GM19043 (cell line): Measurements from ENCODE around the gene CIITA.
A peak's percentile ranks its signal among the peaks of the same experiment; 100 is the strongest.

Source experiments
- ATAC-seq: cut with Tn5 transposase; IDR thresholded peaks from one replicate; pipeline ENCODE4 v1.9.1; 2021; ENCODE audit warnings: low read depth; ENCODE audit not compliant: unreplicated experiment

The CIITA gene

GRCh38 chr16:10978124-10978523 lies 101.1 kb downstream of the CIITA start:
- no peak for ATAC-seq

GRCh38 chr16:10978871-10979446 lies 102.0 kb downstream of the CIITA start:
- ATAC-seq, result no peak

DNA sequence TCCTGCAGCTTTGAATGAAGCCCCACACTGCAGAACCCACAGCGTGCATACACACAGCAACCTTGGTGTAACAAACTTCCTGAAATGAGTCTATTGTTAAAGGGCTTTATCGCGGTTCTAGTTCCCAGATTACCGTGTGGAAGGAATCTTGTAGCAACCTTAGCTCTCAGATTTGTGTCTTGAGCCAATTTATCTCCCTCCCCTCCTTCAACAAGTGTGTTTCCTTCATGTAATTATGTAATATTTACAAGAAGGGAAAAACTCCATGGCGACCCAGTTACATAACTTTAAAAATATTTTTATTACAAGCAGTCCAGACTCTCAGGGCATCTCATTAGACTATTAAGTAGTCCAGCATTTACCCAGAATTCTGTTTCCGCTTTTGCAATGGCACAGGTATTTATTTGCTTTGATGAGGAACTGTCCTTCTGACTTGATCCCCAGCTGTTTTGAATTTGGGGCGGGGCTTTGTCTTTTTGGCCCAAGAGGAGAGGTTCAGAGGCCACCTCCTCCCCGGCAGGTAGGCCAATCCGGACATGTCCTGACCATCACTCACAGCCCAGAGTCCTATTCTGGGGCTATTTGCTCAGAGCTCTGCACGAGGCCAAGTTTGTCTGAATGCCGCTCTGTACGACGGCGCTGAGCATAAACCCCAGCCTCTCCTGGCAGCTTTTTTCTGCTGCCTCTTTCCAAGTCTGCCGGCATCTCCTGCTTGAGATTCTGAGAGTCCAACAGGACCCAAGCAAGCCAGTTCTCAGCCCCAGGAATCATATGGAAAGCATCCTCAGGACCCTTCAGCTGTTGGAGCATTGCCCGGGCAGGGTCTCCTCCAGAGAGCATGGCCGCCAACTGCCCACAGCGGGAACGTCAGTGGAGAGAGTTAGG lies 103.0 kb downstream of the CIITA start:
- ATAC-seq, result no peak

- ATAC-seq, result no peak
Observed at GRCh38 chr16:10980813-10981212, 103.8 kb downstream of the CIITA start.

DNA sequence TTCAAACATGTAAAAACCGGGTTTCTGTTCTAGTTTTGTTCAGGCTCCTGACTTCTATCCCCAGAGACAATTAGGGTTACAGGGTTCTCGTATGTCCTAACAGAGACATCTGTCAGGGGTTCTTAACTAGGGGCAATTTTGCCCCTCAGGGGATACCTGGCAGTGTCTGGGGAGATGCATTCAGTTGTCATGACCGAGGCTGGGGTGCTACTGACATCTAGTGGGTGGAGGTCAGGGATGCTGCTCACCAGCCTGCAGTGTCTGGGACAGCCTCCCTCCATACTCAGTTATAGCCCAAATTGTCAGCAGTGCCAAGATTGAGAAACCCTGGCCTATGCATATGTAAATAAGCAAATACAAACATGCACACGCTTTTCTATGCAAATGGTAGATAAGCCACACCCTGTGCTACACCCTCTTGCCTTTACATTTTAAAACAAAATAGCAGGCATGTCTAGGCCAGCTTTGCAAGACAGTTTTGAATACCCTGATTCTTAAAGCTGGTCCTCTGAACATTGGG lies 104.8 kb downstream of the CIITA start:
- ATAC-seq, result peak; percentile 61

DNA sequence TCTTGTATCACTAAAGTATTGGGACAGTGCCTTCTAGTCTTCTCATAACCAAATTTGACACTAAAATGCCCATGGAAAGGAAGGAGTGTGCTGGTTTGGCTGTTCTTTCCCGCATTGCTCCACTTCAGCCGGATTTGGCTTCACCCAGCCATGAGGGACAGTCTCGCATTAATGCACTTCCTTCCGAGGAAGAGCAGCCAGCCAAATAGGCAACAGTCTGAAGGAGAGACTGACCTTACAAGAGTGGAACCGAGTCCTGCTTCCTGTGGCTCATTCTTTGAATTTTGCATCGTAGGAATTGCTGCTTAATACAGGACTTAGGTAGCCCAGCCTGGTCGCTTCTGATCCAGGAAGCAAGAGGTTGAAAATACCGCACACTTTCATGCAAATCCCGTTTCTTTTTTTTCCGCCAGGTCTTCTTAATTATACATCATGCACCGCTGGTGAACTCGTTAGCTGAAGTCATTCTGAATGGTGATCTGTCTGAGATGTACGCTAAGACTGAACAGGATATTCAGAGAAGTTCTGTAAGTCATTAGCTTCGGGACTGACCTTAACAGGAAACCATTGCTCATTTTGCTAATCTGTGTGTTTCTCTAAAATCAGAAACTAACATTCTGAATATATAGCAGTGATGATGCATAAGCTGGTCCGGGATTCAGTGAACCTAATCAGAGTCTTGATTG lies 105.6 kb downstream of the CIITA start:
- ATAC-seq, result peak; percentile 49

- no peak for ATAC-seq
Observed at GRCh38 chr16:10983159-10983558, 106.2 kb downstream of the CIITA start.

- no peak for ATAC-seq
Observed at GRCh38 chr16:10984509-10984908, 107.5 kb downstream of the CIITA start.
